GM18873 (cell line): ENCODE data around the gene GJB3.
"Not testable (repeated sequence)": the region's sequence is repeated elsewhere in the genome, so short reads cannot be mapped to it uniquely, and the experiment has no call there.

Source experiments
- ATAC-seq: cut with Tn5 transposase; IDR thresholded peaks from one replicate; pipeline ENCODE4 v1.9.1; 2021; ENCODE audit warnings: mild to moderate bottlenecking, moderate library complexity, moderate number of reproducible peaks; ENCODE audit not compliant: unreplicated experiment, low FRiP score

The GJB3 gene

GRCh38 chr1:34759503-34760357 is 21.3 kb upstream of the GJB3 start, which contains the start of gene GJB4:
Gene GJB4, plus strand, starts transcription at chr1:34759740. Its CDS starts 1,515 bp downstream, at chr1:34761255.
- ATAC-seq, result no peak

GRCh38 chr1:34761176-34761761 is 19.7 kb upstream of the GJB3 start:
- no peak for ATAC-seq

- ATAC-seq, result no peak
Observed at GRCh38 chr1:34761776-34762307, 19.2 kb upstream of the GJB3 start.

GRCh38 chr1:34762474-34763141 is 18.4 kb upstream of the GJB3 start:
- no peak for ATAC-seq

- no peak for ATAC-seq
Observed at GRCh38 chr1:34763142-34763781, 17.8 kb upstream of the GJB3 start.

- no peak for ATAC-seq
Observed at GRCh38 chr1:34768856-34769255, 12.2 kb upstream of the GJB3 start.

DNA sequence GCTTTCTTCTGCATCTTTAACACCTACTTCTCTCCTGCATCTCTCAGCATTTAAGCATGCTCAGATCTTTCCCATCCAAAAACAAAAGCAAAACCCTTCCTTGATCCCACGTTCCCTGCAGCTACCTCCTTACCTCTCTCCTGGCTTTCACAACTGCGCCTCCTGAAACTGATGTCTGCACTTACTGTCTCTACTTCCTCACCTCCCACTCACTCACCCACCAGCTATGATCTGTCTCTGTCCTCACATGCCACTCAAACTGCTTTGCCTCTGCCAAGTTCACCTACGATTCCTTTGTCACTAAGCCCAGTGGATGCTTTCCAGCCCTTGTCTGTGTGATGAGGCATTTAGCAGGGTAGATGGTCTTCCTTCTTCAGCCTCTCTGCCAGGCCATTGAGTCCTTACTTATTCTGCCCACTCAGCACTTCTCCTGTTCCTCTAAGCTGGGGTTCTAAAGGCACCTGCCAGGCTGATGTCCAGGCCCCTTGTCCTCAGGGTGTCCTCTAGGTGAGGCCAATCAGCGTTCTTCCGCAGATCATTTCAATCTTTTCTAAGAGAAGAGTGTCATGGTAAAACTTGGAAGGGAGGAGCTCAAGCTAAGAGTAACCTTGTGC is 10.0 kb upstream of the GJB3 start:
- ATAC-seq, result no peak

DNA sequence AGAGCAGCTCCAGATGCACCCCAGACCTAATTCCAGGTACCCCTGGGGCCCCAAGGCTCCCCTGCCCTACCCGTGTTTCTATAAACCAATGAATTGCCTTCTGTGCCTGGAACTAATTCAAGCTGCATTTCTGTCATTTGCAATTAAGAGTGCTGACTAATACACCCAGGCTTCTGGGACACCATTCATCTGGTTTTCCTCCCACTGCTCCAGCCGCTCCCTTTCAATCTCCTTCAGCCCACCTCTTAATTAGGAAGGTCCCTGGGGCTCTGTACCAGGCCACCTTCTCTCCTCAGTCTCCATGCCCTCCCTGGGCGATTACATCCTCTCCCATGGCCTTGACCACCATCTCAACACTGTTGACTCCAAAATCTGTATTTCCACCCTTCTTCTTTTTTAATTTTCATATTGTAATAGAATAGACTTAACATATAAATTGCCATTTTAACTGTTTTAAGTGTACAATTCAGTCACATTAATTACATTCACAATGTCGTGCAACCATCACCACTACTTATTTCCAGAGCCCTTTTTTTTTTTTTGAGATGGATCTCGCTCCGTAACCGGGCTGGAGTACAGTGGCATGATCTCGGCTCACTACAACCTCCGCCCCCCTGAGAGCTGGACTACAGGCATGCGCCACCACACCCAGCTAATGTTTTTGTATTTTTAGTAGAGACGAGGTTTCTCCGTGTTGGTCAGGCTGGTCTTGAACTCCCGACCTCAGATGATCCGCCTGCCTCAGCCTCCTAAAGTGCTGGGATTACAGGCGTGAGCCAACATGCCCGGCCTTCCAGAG is 9.2 kb upstream of the GJB3 start:
- ATAC-seq, result no peak

DNA sequence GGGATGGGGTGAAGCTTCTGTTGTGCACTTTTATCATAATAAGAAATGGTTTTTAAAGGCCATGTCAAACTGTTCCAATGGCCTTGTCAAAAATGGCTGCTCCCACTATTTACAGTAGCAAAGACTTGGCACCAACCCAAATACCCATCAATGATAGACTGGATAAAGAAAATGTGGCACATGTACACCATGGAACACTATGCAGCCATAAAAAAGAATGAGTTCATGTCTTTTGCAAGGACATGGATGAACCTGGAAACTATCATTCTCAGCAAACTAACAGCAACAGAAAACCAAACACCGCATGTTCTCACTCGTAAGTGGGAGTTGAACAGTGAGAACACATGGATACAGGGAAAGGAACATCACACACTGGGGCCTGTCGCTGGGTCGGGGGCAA is 7.9 kb upstream of the GJB3 start:
- ATAC-seq, result not testable (repeated sequence)

DNA sequence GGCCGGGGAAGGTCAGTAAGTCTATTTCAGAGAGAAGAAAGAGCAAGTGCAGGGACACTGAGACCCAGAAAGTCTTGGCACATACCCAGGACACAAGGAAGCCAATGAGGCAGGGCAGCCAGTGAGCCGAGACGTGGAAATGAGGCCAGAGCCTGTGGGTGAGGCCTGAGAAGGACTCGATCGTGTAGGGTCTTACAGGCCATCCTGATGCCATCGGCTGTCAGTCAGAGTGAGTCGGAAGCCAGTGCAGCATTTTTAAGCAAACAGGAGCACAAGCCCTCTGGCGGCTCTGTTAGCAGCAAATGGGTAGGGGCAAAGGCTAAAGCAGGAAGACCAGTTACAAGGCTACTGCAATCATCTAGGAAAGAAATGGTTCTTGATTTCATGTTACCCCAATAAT is 6.1 kb upstream of the GJB3 start:
- no peak for ATAC-seq

- no peak for ATAC-seq
Observed at GRCh38 chr1:34776911-34777310, 4.1 kb upstream of the GJB3 start.

- ATAC-seq, result no peak
Observed at GRCh38 chr1:34777519-34778321, 3.3 kb upstream of the GJB3 start.

- no peak for ATAC-seq
Observed at GRCh38 chr1:34778381-34778780, 2.6 kb upstream of the GJB3 start.

- ATAC-seq, result no peak
Observed at GRCh38 chr1:34779005-34779404, 2.0 kb upstream of the GJB3 start.

DNA sequence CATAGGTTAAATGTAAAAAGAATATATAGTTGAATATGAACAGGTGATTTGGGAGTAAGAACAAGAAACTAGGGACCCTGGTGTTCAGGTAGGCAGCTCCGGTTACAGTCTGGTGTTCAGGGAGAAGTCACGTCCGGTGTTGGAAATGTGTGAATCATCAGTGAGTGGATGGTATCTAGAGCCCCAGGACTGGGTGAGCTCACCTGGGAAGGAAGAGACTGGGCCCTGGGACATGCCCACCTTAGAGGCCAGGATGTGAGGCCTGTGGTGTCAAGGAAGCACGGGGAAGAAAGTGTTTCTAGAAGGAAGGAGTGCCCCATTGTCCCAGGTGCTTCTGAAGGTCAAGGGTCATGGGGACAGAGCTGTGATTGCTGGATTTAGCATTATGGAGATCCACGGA is 1.5 kb upstream of the GJB3 start:
- ATAC-seq, result no peak

GRCh38 chr1:34779962-34780361 is 1.1 kb upstream of the GJB3 start:
- no peak for ATAC-seq

GRCh38 chr1:34780528-34780927 is 486 bp upstream of the GJB3 start:
- no peak for ATAC-seq

DNA sequence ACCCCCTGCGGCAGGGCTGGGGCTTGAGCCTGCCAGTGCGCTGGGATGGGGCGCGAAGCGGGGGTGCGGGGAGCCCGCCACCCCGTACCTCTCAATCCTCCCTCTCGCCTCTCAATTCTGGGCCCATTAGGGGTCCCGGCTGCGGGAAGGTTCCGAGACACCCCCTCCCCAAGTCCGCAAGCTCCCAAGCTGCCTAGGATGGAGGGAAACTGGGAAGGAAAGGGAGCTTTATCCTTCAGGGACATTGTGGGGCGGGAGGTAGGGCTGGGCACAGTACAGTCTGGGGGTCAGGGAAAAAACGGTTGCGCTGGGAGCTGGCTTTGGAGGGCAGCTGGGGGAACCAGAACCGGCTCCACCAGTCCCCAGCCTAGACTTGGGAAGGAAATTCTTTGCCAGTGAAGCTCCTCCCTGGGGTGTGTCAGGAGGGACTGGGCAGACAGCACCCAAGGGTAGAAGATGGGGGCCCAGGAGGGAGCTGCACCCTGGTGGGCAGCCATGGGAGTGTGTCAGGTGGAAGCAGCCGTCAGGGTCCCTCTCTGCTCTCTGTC is 904 bp downstream of the GJB3 start:
- no peak for ATAC-seq
